CD4-positive, alpha-beta T cell treated with Interleukin-2 at 100 ng/mL for 4 hours (primary cell): Measurements from ENCODE around the gene SLC23A2.

Source experiments
- DNase-seq: peaks from one replicate; pipeline ENCODE4 v3.0.0-alpha.2; 2020; ENCODE audit warnings: low spot score

The SLC23A2 gene

DNA sequence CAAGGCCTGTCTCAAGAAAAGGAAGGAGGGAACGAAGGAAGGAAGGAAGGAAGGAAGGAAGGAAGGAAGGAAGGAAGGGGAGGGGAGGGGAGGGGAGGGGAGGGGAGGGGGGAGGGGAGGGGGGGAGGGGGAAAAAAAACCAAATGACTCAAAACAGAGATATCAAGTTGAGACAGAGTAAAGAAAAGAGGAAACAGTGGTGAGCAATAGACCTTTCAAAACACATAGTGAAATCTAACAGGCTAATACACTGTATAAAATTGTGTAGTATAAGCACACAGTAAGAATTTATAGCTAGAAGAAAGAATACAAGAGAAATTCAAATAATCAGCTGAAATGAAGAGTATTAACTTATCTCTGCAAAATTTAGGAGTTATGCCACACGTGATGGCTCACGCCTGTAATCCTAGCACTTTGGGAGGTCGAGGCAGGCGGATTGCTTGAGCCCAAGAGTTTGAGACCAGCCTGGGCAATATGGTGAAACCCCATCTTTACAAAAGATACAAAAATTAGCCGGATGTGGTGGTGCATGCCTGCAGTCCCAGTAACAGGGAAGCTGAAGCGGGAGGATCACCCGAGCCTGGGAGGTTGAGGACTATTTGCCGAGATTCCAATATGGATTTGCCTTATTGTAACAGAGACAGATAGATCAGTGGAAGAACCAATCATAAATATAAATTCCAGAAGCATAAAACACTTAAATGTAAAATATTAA lies 156.4 kb downstream of the SLC23A2 start:
- DNase-seq, result no peak

DNA sequence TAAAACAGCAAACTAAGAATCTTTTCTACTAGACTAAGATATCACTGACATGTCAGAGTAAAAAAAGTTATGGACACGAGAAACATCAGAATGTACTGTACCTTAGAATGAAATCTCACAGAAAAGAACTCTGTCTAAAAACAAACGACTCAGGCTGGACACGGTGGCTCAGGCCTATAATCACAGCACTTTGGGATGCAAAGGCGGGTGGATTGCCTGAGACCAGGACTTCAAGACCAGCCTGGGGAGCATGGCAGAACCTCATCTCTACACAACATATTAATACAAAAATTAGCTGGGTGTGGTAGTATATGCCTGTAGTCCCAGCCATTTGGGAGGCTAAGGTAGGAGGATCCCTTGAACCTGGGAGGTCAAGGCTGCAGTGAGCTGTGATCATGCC lies 157.0 kb downstream of the SLC23A2 start:
- no peak for DNase-seq

DNA sequence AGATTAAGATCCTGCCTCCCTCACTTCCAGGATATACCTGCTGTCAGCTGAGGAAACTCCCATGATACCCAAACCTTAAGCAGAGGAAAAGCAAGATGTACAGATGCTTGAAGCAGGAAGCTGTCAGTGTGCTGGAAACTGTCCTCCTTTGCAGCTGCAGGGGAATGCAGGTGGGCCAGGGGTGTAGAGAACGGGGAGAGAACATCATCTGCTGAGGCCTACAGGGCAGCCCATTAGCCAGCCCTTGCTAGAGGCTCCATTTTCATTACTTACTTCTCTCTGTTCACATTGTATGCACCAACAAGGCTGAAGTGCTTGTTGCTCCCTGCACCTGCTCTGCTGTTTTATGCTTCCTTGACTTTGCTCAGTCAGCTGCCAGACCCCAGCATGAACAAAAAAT lies 160.5 kb downstream of the SLC23A2 start:
- DNase-seq, result no peak

DNA sequence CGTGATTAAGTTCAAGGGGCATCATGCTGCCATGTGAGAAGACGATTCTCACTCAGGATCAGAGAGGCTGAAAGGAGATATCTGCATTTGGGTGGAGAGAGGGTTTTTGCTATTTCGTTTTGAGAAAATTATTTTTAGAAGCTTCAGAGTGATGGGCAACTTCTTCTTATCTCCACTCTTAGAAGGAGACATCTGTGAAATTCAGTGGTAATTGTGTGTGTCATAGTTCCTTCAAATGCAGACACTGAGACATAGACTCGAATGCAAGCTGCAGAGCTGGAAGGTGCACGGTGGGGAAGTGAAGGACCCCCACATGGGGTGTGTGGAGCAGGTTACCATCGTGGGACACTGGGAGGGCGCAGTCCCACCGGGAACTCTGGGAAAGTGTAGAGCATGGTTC lies 162.8 kb downstream of the SLC23A2 start:
- DNase-seq, result no peak

DNA sequence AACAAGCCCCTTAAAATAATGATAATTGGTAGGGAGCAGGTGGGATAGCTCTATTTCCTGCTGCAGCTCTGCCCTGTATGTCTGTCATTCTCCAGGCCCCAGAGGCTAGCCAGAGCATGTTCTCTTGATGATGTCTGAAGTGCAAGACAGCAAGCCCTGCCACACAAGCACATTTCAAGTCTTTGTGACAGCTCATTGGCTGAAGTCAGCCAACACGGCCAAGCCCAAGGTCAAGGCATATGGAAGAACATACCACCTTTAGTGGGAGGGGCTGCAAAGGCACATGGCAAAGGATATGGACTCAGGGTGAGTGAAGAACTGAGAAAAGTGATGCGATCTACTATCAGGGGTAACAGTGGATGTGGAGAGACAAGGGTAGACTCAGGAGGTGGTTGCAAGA lies 163.6 kb downstream of the SLC23A2 start:
- no peak for DNase-seq

DNA sequence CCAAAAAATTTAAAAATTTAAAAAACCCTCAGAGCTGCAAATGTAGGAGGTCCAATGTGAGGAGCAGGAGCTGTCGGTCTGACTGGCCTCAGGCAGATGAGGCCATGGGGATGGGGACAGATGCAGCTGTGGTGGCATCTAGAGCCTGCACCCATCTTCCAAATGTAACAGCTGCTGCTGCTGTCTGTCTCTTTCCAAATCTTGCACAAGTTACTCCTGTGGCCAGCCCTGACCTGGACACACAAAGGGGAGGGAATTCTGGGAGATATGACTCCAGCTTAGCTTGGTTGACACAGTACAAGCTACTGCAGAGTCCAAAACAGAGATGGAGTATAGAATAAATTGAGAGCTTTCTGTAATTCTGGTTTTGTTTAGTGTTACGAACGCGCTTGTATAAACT lies 164.4 kb downstream of the SLC23A2 start:
- no peak for DNase-seq

DNA sequence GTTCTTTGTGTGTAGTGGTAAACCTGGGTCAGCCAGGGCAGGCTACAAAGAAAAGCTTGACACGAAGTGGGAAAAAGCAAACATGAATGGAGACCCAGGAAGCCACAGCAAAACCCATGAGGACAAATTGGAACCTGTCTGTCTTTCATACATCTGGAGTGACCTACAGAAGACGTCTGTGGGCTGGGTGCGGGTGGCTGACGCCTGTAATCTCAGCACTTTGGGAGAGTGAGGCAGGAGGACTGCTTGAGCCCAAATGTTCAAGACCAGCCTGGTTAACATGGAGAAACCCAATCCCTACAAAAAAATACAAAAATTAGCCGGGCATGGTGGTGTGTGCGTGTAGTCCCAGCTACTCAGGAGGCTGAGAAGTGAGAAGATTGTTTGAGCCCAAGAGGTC lies 164.8 kb downstream of the SLC23A2 start:
- no peak for DNase-seq

DNA sequence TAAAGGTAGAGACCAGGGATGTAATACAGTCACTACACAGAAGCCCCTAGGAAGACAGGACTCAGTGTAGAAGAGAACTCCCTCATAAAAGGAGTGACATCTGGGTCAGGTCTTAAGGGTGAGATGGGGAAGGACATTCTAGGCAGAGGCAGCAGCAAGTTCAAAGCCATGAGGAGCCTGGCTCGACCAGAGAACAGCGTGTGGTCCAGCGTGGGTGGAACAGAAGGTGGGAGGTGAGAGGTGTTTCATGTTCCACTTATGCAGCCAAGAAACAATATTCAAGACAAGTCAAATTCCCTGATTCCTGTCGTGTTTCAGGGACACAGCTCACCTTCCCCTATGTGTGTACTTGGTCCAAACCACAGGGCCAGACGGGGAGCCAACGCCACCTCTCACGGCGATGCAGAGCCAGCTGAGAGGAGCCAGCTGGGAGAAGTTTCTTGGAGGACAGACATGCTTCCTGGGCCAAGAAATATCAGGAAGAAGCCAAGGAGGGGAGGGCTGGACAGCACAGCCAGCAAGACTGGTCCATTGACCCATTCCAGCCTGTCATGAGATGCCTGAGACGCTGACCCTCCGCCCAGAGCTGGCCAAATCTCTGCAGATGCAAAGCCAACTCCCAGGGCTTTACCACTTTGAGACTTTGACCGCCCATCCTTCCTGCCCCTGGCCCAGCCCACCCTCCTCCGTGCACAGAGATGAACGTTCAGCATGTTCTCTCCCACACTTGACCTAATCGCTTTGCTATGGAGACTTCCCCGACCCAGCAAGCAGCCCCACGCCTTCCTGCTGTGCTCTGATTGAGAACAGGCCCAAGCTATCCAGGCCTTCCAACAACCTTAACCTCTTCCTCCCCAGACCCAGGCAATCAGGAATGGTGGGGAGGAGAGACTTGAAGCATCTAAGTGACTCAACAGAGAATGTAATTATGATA lies 165.8 kb downstream of the SLC23A2 start:
- no peak for DNase-seq

DNA sequence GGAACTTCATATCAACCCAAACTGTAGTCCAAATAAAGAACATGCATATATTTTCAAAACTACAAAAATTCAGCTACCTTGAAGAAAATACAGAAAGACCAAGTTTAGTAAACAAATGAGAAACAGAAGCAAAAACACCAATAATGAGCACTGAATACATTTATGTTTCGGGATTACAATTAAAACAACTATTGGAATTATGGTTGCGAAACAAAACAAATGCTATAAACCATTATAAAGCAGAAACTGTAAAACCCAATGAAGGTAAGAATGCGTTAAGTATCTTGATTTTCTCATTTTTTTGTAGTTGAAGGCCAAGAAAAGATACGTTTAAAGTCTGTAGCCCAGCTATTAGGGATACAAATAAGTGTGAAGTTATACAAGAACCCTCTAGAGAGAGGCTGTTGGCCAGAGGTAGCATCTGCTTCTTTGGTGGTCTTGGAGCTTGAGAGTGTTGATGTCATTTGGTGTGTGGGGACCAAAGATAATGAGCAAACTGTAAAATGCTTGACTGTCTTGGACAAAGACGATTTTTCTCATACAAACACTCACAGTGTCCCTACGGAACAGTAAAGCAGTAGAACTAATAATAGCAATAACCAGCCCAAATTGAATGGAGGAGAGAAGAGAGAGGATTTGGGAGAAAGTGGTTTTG lies 168.1 kb downstream of the SLC23A2 start:
- no peak for DNase-seq

DNA sequence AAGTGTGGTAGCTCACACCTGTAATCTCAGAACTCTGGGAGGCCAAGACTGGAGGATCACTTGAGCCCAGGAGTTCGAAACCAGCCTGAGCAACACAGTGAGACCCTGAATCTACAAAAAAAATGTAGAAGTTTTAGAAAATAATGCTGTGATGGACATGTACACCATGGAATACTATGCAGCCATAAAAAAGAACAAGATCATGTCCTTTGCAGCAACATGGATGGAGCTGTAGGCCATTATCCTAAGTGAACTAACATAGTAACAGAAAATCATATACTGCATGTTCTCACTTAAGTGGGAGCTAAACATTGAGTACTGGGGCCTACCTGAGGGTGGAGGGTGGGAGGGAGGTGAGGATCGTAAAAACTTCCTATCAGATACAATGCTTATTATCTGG lies 168.8 kb downstream of the SLC23A2 start:
- no peak for DNase-seq

DNA sequence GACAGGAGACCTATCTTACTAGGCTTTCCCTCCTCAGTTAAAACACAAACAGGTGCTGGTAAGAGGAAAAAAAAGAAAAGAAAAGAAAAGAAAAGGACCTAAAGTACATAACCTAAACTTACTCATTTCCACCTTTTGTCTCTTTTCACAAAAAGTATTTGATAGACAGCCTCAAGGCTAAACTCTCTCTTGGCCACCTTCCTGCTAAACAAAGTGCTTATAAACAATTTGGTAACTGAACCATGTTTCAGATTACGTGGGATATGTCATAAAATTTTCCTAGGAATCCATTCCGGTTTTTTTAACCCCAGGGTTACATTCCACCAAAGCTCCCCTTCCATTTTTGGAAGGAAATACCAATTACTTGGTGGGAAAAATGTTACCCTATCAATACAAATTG lies 170.6 kb downstream of the SLC23A2 start:
- DNase-seq, result no peak

DNA sequence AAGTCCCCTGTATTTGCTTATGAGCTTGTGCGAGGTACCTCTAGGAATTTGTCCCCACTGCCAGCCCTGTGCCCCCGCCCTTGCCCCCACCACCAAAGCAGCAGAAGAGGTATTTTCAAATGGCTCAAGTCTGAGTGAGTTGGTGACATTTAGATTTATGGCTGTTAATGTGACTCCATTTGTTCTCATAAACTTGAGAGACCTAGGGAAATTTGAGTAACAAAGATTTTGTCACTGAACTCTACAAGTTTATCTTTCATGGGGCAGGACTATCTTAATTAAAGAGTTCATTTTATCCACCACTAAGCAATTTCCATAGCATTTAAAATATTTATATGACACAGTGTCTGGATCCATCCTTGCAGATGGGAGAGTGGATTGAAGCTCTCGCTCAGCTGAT lies 171.1 kb downstream of the SLC23A2 start:
- no peak for DNase-seq

DNA sequence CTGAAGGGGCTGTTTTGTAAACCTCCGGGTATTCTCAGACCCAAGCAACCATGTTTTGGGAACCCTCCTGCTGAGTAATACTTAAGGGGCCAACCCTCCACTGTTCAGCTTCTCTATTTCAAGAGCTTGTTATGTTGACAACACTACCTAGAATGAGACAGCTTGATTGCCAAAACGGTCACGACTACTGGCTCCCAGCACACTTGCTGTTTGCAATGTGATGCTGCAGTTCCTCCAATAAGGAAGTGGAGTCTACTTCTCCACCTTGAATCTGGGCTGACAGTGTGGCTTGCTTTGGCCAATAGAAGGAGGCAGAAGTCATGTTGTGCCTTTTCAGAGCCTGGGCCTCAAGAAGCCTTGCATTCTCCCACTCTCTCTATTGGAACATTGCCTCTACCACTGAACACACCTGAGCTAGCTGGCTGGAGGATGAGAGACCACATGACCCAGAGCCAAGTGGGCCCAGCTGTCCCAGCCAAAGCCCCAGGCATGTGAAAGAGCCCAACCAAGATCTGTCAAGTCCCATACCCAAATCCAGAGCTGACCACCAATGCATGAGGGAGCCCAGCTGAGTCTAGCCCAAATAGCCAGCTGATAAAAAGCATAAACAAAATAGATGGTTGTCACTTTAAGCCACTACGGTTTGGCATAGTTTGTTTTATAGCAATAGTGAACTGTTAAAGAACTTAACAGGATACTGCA lies 171.6 kb downstream of the SLC23A2 start:
- no peak for DNase-seq

DNA sequence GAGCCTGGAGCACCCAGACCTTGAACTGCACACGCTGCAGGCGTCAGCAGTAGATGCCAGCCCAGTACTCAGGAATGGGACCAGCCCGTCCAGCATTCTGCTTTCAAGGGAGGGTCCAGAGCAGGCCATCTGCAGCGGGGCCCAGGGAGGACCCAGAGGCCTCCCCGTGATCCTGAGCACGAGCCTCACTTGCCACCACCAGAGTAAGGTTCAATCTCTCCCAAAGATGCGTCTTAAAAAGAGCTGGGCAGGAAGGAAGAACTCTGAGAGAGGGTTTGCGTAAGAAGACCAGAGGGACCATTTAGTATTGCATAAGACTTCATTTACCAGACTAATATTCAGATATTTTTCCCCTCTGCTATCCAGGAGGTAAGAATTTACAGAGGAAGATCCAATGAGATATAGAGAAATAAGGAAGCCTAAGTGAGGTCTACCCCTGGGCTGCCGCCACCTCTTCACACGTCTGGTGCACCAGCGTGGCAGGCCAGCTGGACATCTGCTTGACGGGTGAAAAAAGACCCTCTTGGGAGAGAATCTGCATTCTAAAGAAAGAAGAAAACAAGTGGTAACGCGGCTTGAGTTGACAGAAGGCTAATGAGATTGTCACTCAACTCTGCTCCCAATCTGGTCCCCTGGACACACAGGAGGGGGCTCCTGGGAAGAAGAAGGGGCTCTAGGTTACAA lies 172.3 kb downstream of the SLC23A2 start:
- no peak for DNase-seq

DNA sequence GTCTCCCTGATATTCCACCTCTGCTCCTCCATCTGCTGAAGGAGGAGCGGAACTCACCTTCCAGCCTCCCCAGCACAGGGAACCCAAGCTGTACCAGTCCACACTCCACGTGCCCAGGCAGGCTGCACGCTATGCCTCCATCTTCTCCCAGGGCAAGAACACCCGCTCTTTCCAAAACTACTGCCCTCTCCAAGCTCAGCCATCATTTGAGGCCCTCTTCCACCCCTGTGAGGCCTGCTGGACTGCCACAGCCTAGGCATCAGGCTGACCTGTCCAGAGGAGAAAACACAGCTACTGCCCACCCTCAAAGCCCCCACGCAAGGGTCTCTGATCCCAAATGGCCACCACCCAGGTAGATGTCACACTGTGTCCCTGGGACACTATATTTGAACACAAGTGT lies 179.7 kb downstream of the SLC23A2 start:
- DNase-seq, result no peak

DNA sequence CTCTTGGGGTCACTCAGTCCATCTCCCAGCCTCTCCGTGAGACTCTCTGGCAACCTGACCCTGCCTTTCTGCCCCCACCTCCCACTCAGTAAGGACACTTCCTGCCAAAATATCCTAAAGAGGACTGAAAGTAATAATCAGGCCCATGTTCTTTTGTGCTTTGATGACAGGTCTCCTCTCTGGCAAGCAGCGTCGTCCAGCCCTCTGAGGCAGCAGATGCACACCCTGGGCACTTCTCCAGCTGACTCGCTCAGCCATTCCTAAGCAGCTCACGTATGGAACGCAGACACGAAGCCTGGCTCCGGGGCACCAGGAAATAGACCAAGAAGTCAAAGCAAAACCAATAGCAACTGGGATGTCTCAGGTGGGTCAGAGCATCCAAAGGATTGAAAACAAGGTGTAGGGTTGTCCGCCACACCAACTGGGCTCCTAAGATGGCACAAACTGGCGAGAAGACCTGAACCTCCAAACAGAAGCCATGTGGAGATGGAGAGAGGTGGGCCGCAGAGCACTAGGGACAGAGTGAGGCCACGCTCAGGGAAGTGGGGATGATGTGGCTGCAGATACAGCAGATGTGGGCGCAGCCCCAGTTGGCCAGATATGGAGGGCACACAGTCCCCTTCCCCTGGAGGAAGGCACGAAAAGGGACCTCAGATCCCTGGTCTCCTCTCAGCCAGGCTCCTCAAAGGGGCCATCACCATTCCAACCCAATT lies 180.3 kb downstream of the SLC23A2 start:
- no peak for DNase-seq

DNA sequence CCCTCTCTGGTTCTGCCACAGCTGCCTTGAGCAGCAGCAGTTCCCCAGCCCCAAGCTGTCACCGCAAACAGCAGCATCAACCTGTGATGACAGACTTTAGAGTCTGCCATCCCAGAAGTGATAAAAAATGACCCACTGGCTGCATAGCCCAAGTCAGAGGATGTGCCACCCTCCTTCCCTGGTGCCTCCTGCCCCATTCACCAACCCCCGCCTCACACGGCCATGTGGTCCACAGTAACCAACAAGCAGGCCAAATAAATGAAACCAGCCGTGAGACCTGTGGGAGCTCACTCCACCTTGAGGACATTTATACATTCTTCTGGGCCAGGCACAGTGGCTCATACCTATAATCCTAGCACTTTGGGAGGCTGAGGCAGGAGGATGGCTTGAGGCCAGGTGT lies 181.4 kb downstream of the SLC23A2 start:
- no peak for DNase-seq

DNA sequence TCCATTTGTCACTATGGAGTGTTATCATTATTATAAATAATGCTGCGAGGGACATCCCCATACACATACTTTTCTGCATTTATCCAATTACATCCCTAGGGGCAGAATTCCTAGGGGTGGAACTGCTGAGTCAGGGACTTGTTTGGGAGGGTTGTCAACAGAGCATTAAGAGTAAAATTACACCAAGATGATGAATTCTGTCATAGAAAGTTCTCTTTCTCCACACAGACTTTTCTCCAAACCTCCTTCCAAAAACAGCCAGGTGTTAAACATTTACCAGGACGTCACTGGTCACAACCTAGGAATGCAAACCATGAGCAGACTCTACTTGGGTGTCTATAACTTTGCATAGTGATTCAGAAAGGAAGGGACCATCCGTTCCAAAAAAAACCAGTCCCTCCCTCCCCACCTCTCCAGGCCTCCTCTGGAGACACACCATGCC lies 184.1 kb downstream of the SLC23A2 start:
- no peak for DNase-seq

DNA sequence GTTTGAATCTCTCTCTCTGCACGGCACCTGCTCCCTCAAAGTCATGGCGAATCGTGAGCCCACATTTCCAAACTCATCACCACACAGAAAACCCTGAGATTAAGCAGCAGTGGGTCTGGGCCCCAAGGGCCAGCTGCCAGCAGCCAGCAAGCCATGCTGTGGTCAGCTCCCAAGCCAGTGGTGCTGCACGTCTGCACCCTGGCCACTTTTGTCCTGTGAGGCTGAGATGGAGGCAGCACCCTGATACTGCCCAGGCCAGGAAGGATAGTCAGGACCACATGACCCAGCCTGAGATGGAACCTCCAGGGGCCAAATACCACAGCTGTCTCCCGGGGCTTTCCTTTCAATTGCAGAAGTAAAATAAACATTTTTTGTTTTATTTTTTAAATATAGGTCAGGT lies 185.7 kb downstream of the SLC23A2 start:
- no peak for DNase-seq

DNA sequence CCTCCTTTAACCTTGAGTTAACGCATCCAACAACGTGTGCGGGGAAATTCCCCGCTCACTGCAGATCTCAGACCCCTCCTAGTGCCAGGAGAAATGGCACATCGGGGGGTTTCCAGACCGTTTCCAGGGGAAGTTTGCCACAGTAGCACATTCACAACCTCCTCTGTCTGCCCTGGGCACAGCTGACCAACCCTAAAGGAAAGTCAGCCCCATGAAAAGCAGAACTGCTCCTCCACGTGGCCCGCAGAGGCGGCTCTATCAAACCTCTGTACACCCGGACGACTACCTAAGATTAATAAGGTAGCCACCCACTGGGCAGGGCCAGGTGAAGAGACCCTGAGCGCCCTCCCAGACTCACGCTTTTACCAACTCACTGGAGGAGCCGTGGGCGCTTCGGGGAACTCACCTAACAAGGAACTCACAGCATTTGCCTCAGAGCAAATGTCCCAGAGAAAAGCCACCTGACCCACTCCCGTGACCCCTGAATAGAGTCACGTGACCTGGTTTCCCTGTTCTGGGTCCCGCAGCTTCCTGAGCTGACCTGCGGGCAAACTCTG lies 186.5 kb downstream of the SLC23A2 start:
- peak; percentile 85 for DNase-seq
